HepG2 (cell line): Measurements from ENCODE around the gene AGPAT3. TPM values are rescaled to one million over a fixed set of nuclear protein-coding genes. Genes with fewer than 3 reads are reported as not detected.
A peak's percentile ranks its signal among the peaks of the same experiment; 100 is the strongest.

ENCODE experiments used
- AHR ChIP-seq: IDR thresholded peaks from 2 replicates; pipeline ENCODE4 v1.6.1; 2018; ENCODE audit warnings: missing genetic modification reagents, missing compliant biosample characterization
- E2F5 ChIP-seq: sonication (generic); formaldehyde crosslinking; conservative IDR thresholded peaks from 2 replicates; pipeline ENCODE4 v1.4.0; 2020; ENCODE audit warnings: missing genetic modification reagents
- ELF3 ChIP-seq: IDR thresholded peaks from 2 replicates; pipeline ENCODE4 v1.6.1; 2016; ENCODE audit warnings: missing genetic modification reagents, missing compliant biosample characterization
- KDM3A ChIP-seq: IDR thresholded peaks from 2 replicates; pipeline ENCODE4 v1.6.1; 2018; ENCODE audit warnings: low read depth, missing compliant biosample characterization
- RXRA ChIP-seq: sonication (generic); formaldehyde crosslinking; IDR thresholded peaks from 2 replicates; pipeline ENCODE4 v1.5.1; 2020; ENCODE audit warnings: missing genetic modification reagents
- SOX6 ChIP-seq, 2 experiments: fragments of 450-650 bp in 1 of 2; sonication (generic) in 1 of 2; formaldehyde crosslinking in 1 of 2; IDR thresholded peaks; 2 replicates each; pipeline versions ENCODE4 v1.4.0 to v1.6.1; 2017 to 2020; ENCODE audit warnings: antibody characterized with exemption in 1 of 2, mild to moderate bottlenecking in 1 of 2, missing genetic modification reagents in 1 of 2
- YEATS2 ChIP-seq: sonication (generic); formaldehyde crosslinking; IDR thresholded peaks from 2 replicates; pipeline ENCODE4 v1.4.0; 2020; ENCODE audit warnings: missing genetic modification reagents, borderline replicate concordance
- ZBTB44 ChIP-seq: sonication (generic); formaldehyde crosslinking; IDR thresholded peaks from 2 replicates; pipeline ENCODE4 v1.4.0; 2020; ENCODE audit warnings: missing genetic modification reagents
- ZBTB8A ChIP-seq: sonication (generic); formaldehyde crosslinking; IDR thresholded peaks from 2 replicates; pipeline ENCODE4 v1.4.0; 2020; ENCODE audit warnings: mild to moderate bottlenecking, low read depth, missing genetic modification reagents, borderline replicate concordance
- ZNF790 ChIP-seq: sonication (generic); formaldehyde crosslinking; IDR thresholded peaks from 2 replicates; pipeline ENCODE4 v1.8.0; 2022; ENCODE audit warnings: missing genetic modification reagents, mild to moderate bottlenecking, borderline replicate concordance
- ZSCAN21 ChIP-seq: sonication (generic); formaldehyde crosslinking; IDR thresholded peaks from 2 replicates; pipeline ENCODE4 v1.8.0; 2022; ENCODE audit warnings: mild to moderate bottlenecking, missing genetic modification reagents, moderate library complexity, borderline replicate concordance
- polyA plus RNA-seq, 8 experiments: library from polyadenylated mRNA; depleted of rRNA in 3 of 8; stranded (reverse) in 7 of 8; unstranded in 1 of 8; fragments of >200 nt; fragmentation: Illumina TruSeq in 4 of 8; extraction: Trizol in 4 of 8; gene quantifications; 2 replicates each; pipeline versions ENCODE4 v1.2.1 to v1.2.3, GENCODE V29; 2011 to 2016; ENCODE audit warnings: low read depth in 4 of 8, missing spikeins in 1 of 8, mixed read lengths in 1 of 8; ENCODE audit not compliant: insufficient read depth in 1 of 8
- total RNA-seq, 5 experiments: library from RNA; depleted of rRNA; stranded (reverse); fragments of >200 nt; fragmentation: Illumina TruSeq; extraction: Trizol; gene quantifications; 2 replicates each; pipeline ENCODE4 v1.2.3, GENCODE V29; 2016; ENCODE audit warnings: low read depth in 1 of 5
- TF ChIP-seq, protein P1 (sequence below): sonication (generic); formaldehyde crosslinking; IDR thresholded peaks from 2 replicates; pipeline ENCODE4 v1.8.0; 2022; ENCODE audit warnings: mild to moderate bottlenecking, missing genetic modification reagents, moderate library complexity
- TF ChIP-seq, protein P2 (sequence below): sonication (generic); formaldehyde crosslinking; IDR thresholded peaks from 2 replicates; pipeline ENCODE4 v1.5.1; 2020; ENCODE audit warnings: mild to moderate bottlenecking, missing genetic modification reagents, borderline replicate concordance
- TF ChIP-seq, protein P3 (sequence below): sonication (generic); formaldehyde crosslinking; IDR thresholded peaks from 2 replicates; pipeline ENCODE4 v1.4.0; 2020; ENCODE audit warnings: mild to moderate bottlenecking, missing genetic modification reagents
- TF ChIP-seq, protein P4 (sequence below): sonication (generic); formaldehyde crosslinking; IDR thresholded peaks from 2 replicates; pipeline ENCODE4 v1.4.0; 2020; ENCODE audit warnings: mild to moderate bottlenecking, missing genetic modification reagents

Gene AGPAT3
- total and polyA plus RNA-seq, 2 of the 13 experiments (the other 11 are each of a cell fraction or from before 2014, with no cell fraction given): 32.2 to 54.4 TPM

GRCh38 chr21:43864313-43864961, 586 bp upstream of the AGPAT3 start (continued):
- TF ChIP-seq, protein P1, sequence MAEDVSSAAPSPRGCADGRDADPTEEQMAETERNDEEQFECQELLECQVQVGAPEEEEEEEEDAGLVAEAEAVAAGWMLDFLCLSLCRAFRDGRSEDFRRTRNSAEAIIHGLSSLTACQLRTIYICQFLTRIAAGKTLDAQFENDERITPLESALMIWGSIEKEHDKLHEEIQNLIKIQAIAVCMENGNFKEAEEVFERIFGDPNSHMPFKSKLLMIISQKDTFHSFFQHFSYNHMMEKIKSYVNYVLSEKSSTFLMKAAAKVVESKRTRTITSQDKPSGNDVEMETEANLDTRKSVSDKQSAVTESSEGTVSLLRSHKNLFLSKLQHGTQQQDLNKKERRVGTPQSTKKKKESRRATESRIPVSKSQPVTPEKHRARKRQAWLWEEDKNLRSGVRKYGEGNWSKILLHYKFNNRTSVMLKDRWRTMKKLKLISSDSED (CRISPR knock-in tag): no peak
- TF ChIP-seq SOX6 (IDR thresholded peaks at IDR 0.05): no peak
- TF ChIP-seq SOX6 (CRISPR knock-in tag; IDR thresholded peaks at IDR 0.05): 0 out of 2 replicates have a peak, but pooled peaks have one; percentile 9
- TF ChIP-seq ZBTB8A (CRISPR knock-in tag): no peak
- no peak for TF ChIP-seq ZNF790 (CRISPR knock-in tag)
- TF ChIP-seq ELF3 (CRISPR knock-in tag): no peak
- no peak for TF ChIP-seq ZBTB44 (CRISPR knock-in tag)
- no peak for TF ChIP-seq AHR (CRISPR knock-in tag)
- TF ChIP-seq, protein P2, sequence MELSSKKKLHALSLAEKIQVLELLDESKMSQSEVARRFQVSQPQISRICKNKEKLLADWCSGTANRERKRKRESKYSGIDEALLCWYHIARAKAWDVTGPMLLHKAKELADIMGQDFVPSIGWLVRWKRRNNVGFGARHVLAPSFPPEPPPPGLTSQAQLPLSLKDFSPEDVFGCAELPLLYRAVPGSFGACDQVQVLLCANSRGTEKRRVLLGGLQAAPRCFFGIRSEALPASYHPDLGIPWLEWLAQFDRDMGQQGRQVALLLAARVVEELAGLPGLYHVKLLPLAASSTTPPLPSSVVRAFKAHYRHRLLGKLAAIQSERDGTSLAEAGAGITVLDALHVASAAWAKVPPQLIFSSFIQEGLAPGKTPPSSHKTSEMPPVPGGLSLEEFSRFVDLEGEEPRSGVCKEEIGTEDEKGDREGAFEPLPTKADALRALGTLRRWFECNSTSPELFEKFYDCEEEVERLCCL: no peak
- TF ChIP-seq, protein P3, sequence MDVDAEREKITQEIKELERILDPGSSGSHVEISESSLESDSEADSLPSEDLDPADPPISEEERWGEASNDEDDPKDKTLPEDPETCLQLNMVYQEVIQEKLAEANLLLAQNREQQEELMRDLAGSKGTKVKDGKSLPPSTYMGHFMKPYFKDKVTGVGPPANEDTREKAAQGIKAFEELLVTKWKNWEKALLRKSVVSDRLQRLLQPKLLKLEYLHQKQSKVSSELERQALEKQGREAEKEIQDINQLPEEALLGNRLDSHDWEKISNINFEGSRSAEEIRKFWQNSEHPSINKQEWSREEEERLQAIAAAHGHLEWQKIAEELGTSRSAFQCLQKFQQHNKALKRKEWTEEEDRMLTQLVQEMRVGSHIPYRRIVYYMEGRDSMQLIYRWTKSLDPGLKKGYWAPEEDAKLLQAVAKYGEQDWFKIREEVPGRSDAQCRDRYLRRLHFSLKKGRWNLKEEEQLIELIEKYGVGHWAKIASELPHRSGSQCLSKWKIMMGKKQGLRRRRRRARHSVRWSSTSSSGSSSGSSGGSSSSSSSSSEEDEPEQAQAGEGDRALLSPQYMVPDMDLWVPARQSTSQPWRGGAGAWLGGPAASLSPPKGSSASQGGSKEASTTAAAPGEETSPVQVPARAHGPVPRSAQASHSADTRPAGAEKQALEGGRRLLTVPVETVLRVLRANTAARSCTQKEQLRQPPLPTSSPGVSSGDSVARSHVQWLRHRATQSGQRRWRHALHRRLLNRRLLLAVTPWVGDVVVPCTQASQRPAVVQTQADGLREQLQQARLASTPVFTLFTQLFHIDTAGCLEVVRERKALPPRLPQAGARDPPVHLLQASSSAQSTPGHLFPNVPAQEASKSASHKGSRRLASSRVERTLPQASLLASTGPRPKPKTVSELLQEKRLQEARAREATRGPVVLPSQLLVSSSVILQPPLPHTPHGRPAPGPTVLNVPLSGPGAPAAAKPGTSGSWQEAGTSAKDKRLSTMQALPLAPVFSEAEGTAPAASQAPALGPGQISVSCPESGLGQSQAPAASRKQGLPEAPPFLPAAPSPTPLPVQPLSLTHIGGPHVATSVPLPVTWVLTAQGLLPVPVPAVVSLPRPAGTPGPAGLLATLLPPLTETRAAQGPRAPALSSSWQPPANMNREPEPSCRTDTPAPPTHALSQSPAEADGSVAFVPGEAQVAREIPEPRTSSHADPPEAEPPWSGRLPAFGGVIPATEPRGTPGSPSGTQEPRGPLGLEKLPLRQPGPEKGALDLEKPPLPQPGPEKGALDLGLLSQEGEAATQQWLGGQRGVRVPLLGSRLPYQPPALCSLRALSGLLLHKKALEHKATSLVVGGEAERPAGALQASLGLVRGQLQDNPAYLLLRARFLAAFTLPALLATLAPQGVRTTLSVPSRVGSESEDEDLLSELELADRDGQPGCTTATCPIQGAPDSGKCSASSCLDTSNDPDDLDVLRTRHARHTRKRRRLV (CRISPR knock-in tag): no peak
- TF ChIP-seq E2F5 (CRISPR knock-in tag): no peak
- peak; percentile 52; the same call in 1 of the 2 replicates for TF ChIP-seq RXRA
- 0 out of 2 replicates have a peak, but pooled peaks have one; percentile 51 for TF ChIP-seq KDM3A
- TF ChIP-seq, protein P4, sequence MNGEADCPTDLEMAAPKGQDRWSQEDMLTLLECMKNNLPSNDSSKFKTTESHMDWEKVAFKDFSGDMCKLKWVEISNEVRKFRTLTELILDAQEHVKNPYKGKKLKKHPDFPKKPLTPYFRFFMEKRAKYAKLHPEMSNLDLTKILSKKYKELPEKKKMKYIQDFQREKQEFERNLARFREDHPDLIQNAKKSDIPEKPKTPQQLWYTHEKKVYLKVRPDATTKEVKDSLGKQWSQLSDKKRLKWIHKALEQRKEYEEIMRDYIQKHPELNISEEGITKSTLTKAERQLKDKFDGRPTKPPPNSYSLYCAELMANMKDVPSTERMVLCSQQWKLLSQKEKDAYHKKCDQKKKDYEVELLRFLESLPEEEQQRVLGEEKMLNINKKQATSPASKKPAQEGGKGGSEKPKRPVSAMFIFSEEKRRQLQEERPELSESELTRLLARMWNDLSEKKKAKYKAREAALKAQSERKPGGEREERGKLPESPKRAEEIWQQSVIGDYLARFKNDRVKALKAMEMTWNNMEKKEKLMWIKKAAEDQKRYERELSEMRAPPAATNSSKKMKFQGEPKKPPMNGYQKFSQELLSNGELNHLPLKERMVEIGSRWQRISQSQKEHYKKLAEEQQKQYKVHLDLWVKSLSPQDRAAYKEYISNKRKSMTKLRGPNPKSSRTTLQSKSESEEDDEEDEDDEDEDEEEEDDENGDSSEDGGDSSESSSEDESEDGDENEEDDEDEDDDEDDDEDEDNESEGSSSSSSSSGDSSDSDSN: peak; percentile 77
- TF ChIP-seq YEATS2 (CRISPR knock-in tag): no peak
- 0 out of 2 replicates have a peak, but pooled peaks have one; percentile 45 for TF ChIP-seq ZSCAN21 (CRISPR knock-in tag)
